Pancreas (tissue), 10 donors: ENCODE measurements around the gene SLC10A7. TPM values are rescaled to one million over a fixed set of nuclear protein-coding genes. Genes with fewer than 3 reads are reported as not detected.

Source experiments
- ATAC-seq, 4 donors: fragments of 200-7000 bp; cut with Tn5 transposase; one replicate each; pipeline versions ENCODE4 v1.8.0 to v1.9.1; 2020; ENCODE audit warnings: mild to moderate bottlenecking in 4 of 4, moderate library complexity in 4 of 4
- DNase-seq, 6 donors: peaks; one replicate each; pipeline ENCODE4 v3.0.0-alpha.2; 2020
- FAIRE-seq: peaks from 2 replicates; lab custom pipeline; 2012; peaks lifted over from hg19 to GRCh38; lab: Jason Lieb, UNC
- H3K27ac ChIP-seq, 4 donors: fragments of 200-600 bp; sonication (generic); 1 replicate in 3 of 4; 2 replicates in 1 of 4; pipeline versions ENCODE4 v1.5.0 to v1.8.0; 2020
- H3K27me3 ChIP-seq, 4 donors: fragments of 200-600 bp; one replicate each; pipeline ENCODE4 v1.8.0; 2021
- H3K36me3 ChIP-seq, 3 donors: fragments of 200-600 bp; sonication (generic) in 1 of 3; one replicate each; pipeline versions ENCODE4 v1.5.0 to v1.8.0; 2020 to 2021
- H3K4me1 ChIP-seq, 3 donors: fragments of 200-600 bp; one replicate each; pipeline ENCODE4 v1.8.0; 2021
- H3K4me3 ChIP-seq, 4 donors: fragments of 200-600 bp; sonication (generic) in 2 of 4; one replicate each; pipeline versions ENCODE4 v1.5.0 to v1.8.0; 2020 to 2021
- H3K9me3 ChIP-seq, 4 donors: fragments of 200-600 bp; one replicate each; pipeline ENCODE4 v1.8.0; 2021
- CTCF ChIP-seq, 4 donors: fragments of 200-600 bp; sonication (generic) in 3 of 4; IDR thresholded peaks; one replicate each; pipeline versions ENCODE4 v1.5.0 to v1.8.0; 2021; ENCODE audit warnings: antibody characterized with exemption in 4 of 4
- WGBS, 2 donors: extraction: QIAGEN DNeasy Blood & Tissue Kit; methylation state at CpG; one replicate each; pipeline ENCODE4 v1.1.7; 2013; 5-methylcytosine and 5-hydroxymethylcytosine counted together
- intact Hi-C, 3 donors: fragments of 100-400 bp; cut with DNase I; formaldehyde crosslinking; loops; one replicate each; pipeline versions ENCODE4 v1.11.1 to v1.14.2; 2022
- polyA plus RNA-seq, 2 donors: library from polyadenylated mRNA; stranded (reverse); fragments of 200-250 nt; gene quantifications; one replicate each; pipeline ENCODE4 v1.2.3, GENCODE V29; 2013
- total RNA-seq, 6 donors: library from RNA; stranded (reverse); fragmentation: NEBNext Ultra II Directional in 4 of 6; extraction: Animal tissue kit (Norgen Biotek cat#: 25700) in 4 of 6; gene quantifications; one replicate each; pipeline versions ENCODE4 v1.2.1 to v1.2.4, GENCODE V29; 2021 to 2023
- donor health status: healthy with polysubstance abuse.
- donor health status: DM: no; HTN: no; CAD: no; lungs with moderate emphysema.
- donor health status: DM: no; HTN: no; CAD: no.
- donor health status: control.
- donor health status: control.
- donor health status: Bipolar disorder and iron deficiency.
- donor health status: DM: yes; HTN: yes; CAD: no.
- donor health status: DM: no; HTN: no; CAD: no.
- donor health status: DM: no; HTN: no; CAD: no.
- donor health status: DM: yes; HTN: yes; CAD: no.

The SLC10A7 gene
- total and polyA plus RNA-seq, 8 donors: 2.1 to 11.1 (median 6.9) TPM

- no peak for FAIRE-seq
Measured at GRCh38 chr4:146407257-146407656, 114.5 kb downstream of the SLC10A7 start.

GRCh38 chr4:146401274-146401673, 120.5 kb downstream of the SLC10A7 start:
- intact Hi-C loops: no loop called here
- WGBS, 2 donors: 95 to 100% methylated on average over 2 of the region's 2 CpGs

More at GRCh38 chr4:146407257-146407656, 114.5 kb downstream of the SLC10A7 start:
- no peak for ATAC-seq
- H3K27ac ChIP-seq: no peak overlapping the region
- 52% methylated on average over 3 of the region's 3 CpGs for WGBS, 2 donors
- no peaks in the 10 kb centered on the region for H3K4me1 ChIP-seq
- no peaks in the 10 kb centered on the region for H3K27me3 ChIP-seq
- no peak for TF ChIP-seq CTCF (IDR thresholded peaks at IDR 0.05)
- DNase-seq: no peak
- no peak overlapping the region for H3K4me3 ChIP-seq
- intact Hi-C loops: no loop called here
- no peaks in the 10 kb centered on the region for H3K9me3 ChIP-seq
- no peaks in the 10 kb centered on the region for H3K36me3 ChIP-seq

GRCh38 chr4:146398896-146399445, 122.8 kb downstream of the SLC10A7 start:
- FAIRE-seq: no peak
- ATAC-seq: no peak
- no peak for TF ChIP-seq CTCF (IDR thresholded peaks at IDR 0.05)
- no peaks in the 10 kb centered on the region for H3K9me3 ChIP-seq
- 40 to 47% methylated on average over 6 of the region's 6 CpGs for WGBS, 2 donors
- DNase-seq: no peak
- no peak overlapping the region for H3K4me3 ChIP-seq
- H3K4me1 ChIP-seq: no peaks in the 10 kb centered on the region
- no peaks in the 10 kb centered on the region for H3K27me3 ChIP-seq
- H3K36me3 ChIP-seq: no peaks in the 10 kb centered on the region
- no peak overlapping the region for H3K27ac ChIP-seq
- intact Hi-C loops: no loop called here

More at GRCh38 chr4:146401274-146401673, 120.5 kb downstream of the SLC10A7 start:
- DNase-seq: no peak
- Histone ChIP-seq H3K27ac (no peak overlapping the region), H3K27me3 (no peaks in the 10 kb centered on the region), H3K4me3 (no peak overlapping the region), H3K36me3 (no peaks in the 10 kb centered on the region), H3K9me3 (no peaks in the 10 kb centered on the region), H3K4me1 (no peaks in the 10 kb centered on the region)
- no peak for ATAC-seq
- no peak for FAIRE-seq
- no peak for TF ChIP-seq CTCF (IDR thresholded peaks at IDR 0.05)

GRCh38 chr4:146398404-146398803, 123.3 kb downstream of the SLC10A7 start:
- H3K9me3 ChIP-seq: no peaks in the 10 kb centered on the region
- 86 to 92% methylated on average over 1 of the region's 1 CpG for WGBS, 2 donors

More at GRCh38 chr4:146398404-146398803, 123.3 kb downstream of the SLC10A7 start:
- no peaks in the 10 kb centered on the region for H3K27me3 ChIP-seq
- H3K36me3 ChIP-seq: no peaks in the 10 kb centered on the region
- intact Hi-C loops: no loop called here
- no peak for TF ChIP-seq CTCF (IDR thresholded peaks at IDR 0.05)
- no peaks in the 10 kb centered on the region for H3K4me1 ChIP-seq
- DNase-seq (no peak), ATAC-seq (no peak), FAIRE-seq (no peak)
- no peak overlapping the region for H3K27ac ChIP-seq
- H3K4me3 ChIP-seq: no peak overlapping the region
